Breast epithelium (tissue), 3 donors: Measurements from ENCODE around the gene CHD1L.

ENCODE experiments used
- CTCF ChIP-seq, 3 donors: fragments of 450-650 bp; IDR thresholded peaks; one replicate each; pipeline ENCODE4 v1.5.1; 2016 to 2017; ENCODE audit warnings: antibody characterized with exemption in 3 of 3, mild to moderate bottlenecking in 3 of 3, moderate library complexity in 3 of 3
- POLR2A ChIP-seq: fragments of 450-650 bp; IDR thresholded peaks from one replicate; pipeline ENCODE4 v1.6.1; 2016; ENCODE audit warnings: antibody characterized with exemption, mild to moderate bottlenecking, moderate library complexity
- POLR2AphosphoS5 ChIP-seq, 3 donors: sonication (generic); formaldehyde crosslinking; IDR thresholded peaks; one replicate each; pipeline ENCODE4 v1.6.1; 2017; ENCODE audit warnings: antibody characterized with exemption in 3 of 3

DNA sequence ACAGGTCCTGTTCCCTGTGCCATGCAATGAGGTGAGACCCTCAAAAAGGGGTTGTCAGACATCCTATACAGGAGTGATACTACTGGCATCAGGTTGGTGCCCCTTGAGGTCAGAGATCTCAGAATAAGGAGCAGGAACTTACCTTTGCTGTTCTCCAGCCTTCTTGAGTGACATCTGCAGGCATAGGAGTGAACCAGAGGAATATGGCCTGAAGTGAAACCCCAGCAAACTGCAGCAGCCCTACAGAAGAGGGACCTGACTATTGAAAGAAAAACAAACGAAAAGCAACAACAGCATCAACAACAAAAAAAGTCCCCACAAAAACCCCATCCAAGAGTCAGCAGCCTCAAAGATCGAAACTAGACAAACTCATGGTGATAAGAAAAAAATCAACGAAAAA lies 74.5 kb downstream of the CHD1L start:
- TF ChIP-seq CTCF (IDR thresholded peaks at IDR 0.05) (no peak), POLR2A (no peak), POLR2AphosphoS5 (IDR thresholded peaks at IDR 0.05) (no peak)
